B cell (primary cell): ENCODE data around the gene SRBD1. TPM values are rescaled to one million over a fixed set of nuclear protein-coding genes. Genes with fewer than 3 reads are reported as not detected.

Experiments used
- ATAC-seq: fragments of 200-7000 bp; cut with Tn5 transposase; one replicate; pipeline ENCODE4 v1.10.0; 2021; ENCODE audit warnings: low read depth, mild to moderate bottlenecking, moderate number of reproducible peaks, moderate library complexity
- CTCF ChIA-PET: fragments of 350-600 bp; sonication (Branson Sonifier 250); formaldehyde crosslinking; loops from one replicate; lab custom pipeline; 2021; ENCODE audit warnings: antibody characterized with exemption, inconsistent platforms; lab: Charles Lee
- POLR2A ChIA-PET: fragments of 350-600 bp; sonication (Branson Sonifier 250); formaldehyde crosslinking; loops from one replicate; lab custom pipeline; 2021; ENCODE audit warnings: antibody characterized with exemption; lab: Charles Lee
- DNase-seq: peaks from one replicate; pipeline ENCODE4 v3.0.0; 2013
- H2AFZ ChIP-seq: 2 replicates; pipeline ENCODE4 v1.6.1; 2012; ENCODE audit warnings: mild to moderate bottlenecking, low read depth, low read length; ENCODE audit not compliant: insufficient read depth, poor library complexity, severe bottlenecking
- H3K27ac ChIP-seq, 2 donors: 1 replicate in 1 of 2; 2 replicates in 1 of 2; pipeline ENCODE4 v1.5.1; 2012 to 2013; ENCODE audit warnings: low read length in 2 of 2, mild to moderate bottlenecking in 2 of 2, moderate library complexity in 1 of 2
- H3K27me3 ChIP-seq, 4 experiments: fragments of 200-600 bp in 1 of 4; sonication (generic) in 1 of 4; replicated peaks in 1 of 4; 1 replicate in 2 of 4; 2 replicates in 2 of 4; pipeline versions ENCODE4 v1.6.1 to v1.7.0; 2013 to 2016; ENCODE audit warnings: low read length in 3 of 4, mild to moderate bottlenecking in 2 of 4, mixed read lengths in 1 of 4, moderate library complexity in 1 of 4; ENCODE audit not compliant: insufficient read depth in 4 of 4, control insufficient read depth in 3 of 4; ENCODE audit errors: control extremely low read depth in 1 of 4
- H3K36me3 ChIP-seq, 2 experiments: replicated peaks in 1 of 2; 1 replicate in 1 of 2; 2 replicates in 1 of 2; pipeline versions ENCODE4 v1.6.1 to v1.7.1; 2013; ENCODE audit warnings: low read length in 1 of 2; ENCODE audit not compliant: insufficient read depth in 2 of 2, control insufficient read depth in 1 of 2; ENCODE audit errors: control extremely low read depth in 1 of 2, extremely low read depth in 1 of 2
- H3K4me1 ChIP-seq, 2 donors: fragments of 200-600 bp in 1 of 2; sonication (generic) in 1 of 2; 1 replicate in 1 of 2; 2 replicates in 1 of 2; pipeline versions ENCODE4 v1.5.1 to v1.6.1; 2013 to 2017; ENCODE audit warnings: low read length in 2 of 2; ENCODE audit not compliant: control insufficient read depth in 2 of 2, insufficient read depth in 2 of 2
- H3K4me2 ChIP-seq: replicated peaks from 2 replicates; pipeline ENCODE3; 2012; ENCODE audit warnings: mild to moderate bottlenecking, low read depth, low read length; ENCODE audit not compliant: poor library complexity, severe bottlenecking
- H3K4me3 ChIP-seq, 5 experiments: fragments of 200-600 bp in 1 of 5; sonication (generic) in 1 of 5; 1 replicate in 3 of 5; 2 replicates in 2 of 5; pipeline versions ENCODE4 v1.5.1 to v1.7.0; 2011 to 2016; ENCODE audit warnings: low read length in 4 of 5, mild to moderate bottlenecking in 4 of 5, low read depth in 2 of 5, control low read depth in 1 of 5, moderate library complexity in 1 of 5; ENCODE audit not compliant: insufficient read depth in 1 of 5; ENCODE audit errors: control extremely low read depth in 1 of 5, extremely low read depth in 1 of 5
- H3K79me2 ChIP-seq: fragments of 200-600 bp; sonication (generic); one replicate; pipeline ENCODE4 v1.6.0; 2016; ENCODE audit warnings: low read length; ENCODE audit not compliant: control insufficient read depth, insufficient read depth
- H3K9ac ChIP-seq: fragments of 200-600 bp; sonication (generic); 2 replicates; pipeline ENCODE4 v1.6.1; 2017; ENCODE audit warnings: mild to moderate bottlenecking, low read length, moderate library complexity
- H3K9me3 ChIP-seq, 3 donors: one replicate each; pipeline versions ENCODE4 v1.6.1 to v1.7.1; 2013; ENCODE audit warnings: low read length in 2 of 3; ENCODE audit not compliant: control insufficient read depth in 2 of 3, insufficient read depth in 1 of 3; ENCODE audit errors: control extremely low read depth in 1 of 3
- H4K20me1 ChIP-seq: 2 replicates; pipeline ENCODE4 v1.6.0; 2012; ENCODE audit warnings: mild to moderate bottlenecking, low read length; ENCODE audit not compliant: insufficient read depth, control insufficient read depth, poor library complexity, severe bottlenecking
- H3K27ac Mint-ChIP-seq: one replicate; pipeline ENCODE4 v1.8.0; 2021; ENCODE audit warnings: mixed read lengths
- H3K27me3 Mint-ChIP-seq: one replicate; pipeline ENCODE4 v1.8.0; 2021; ENCODE audit warnings: mixed read lengths
- H3K4me1 Mint-ChIP-seq: one replicate; pipeline ENCODE4 v1.8.0; 2021; ENCODE audit warnings: mixed read lengths
- H3K4me3 Mint-ChIP-seq: one replicate; pipeline ENCODE4 v1.8.0; 2021; ENCODE audit warnings: mixed read lengths
- H3K9me3 Mint-ChIP-seq: one replicate; pipeline ENCODE4 v1.8.0; 2022; ENCODE audit warnings: mixed read lengths; ENCODE audit not compliant: insufficient read depth
- EZH2 ChIP-seq: IDR thresholded peaks from 2 replicates; pipeline ENCODE4 v1.6.1; 2012; ENCODE audit warnings: borderline replicate concordance, low read depth, mild to moderate bottlenecking, moderate library complexity, low read length; ENCODE audit not compliant: insufficient read depth, poor library complexity, severe bottlenecking
- WGBS: methylation state at CpG from one replicate; pipeline ENCODE4 v1.1.5; 2013; ENCODE audit warnings: missing lambda C conversion rate; ENCODE audit not compliant: insufficient coverage; 5-methylcytosine and 5-hydroxymethylcytosine counted together
- intact Hi-C: fragments of 100-400 bp; cut with micrococcal nuclease; formaldehyde crosslinking; loops from one replicate; pipeline ENCODE4 v1.10.0; 2022
- polyA plus RNA-seq: library from polyadenylated mRNA; depleted of rRNA; stranded (reverse); fragments of >200 nt; gene quantifications from 2 replicates; pipeline ENCODE4 v1.2.3, GENCODE V29; 2012
- total RNA-seq, 2 donors: library from RNA; stranded (reverse); fragments of 120-200 nt in 1 of 2; gene quantifications; 1 replicate in 1 of 2; 2 replicates in 1 of 2; pipeline versions ENCODE4 v1.2.3 to v1.2.4, GENCODE V29; 2013 to 2022
- TF ChIP-seq, protein P1 (sequence below): fragments of 200-600 bp; IDR thresholded peaks from one replicate; pipeline ENCODE4 v1.8.0; 2022; ENCODE audit warnings: antibody characterized with exemption, mild to moderate bottlenecking

SRBD1 gene
- total and polyA plus RNA-seq, 2 donors (not counting 1 experiment from before 2014, with no cell fraction given), result 6.2 to 27.1 TPM

DNA sequence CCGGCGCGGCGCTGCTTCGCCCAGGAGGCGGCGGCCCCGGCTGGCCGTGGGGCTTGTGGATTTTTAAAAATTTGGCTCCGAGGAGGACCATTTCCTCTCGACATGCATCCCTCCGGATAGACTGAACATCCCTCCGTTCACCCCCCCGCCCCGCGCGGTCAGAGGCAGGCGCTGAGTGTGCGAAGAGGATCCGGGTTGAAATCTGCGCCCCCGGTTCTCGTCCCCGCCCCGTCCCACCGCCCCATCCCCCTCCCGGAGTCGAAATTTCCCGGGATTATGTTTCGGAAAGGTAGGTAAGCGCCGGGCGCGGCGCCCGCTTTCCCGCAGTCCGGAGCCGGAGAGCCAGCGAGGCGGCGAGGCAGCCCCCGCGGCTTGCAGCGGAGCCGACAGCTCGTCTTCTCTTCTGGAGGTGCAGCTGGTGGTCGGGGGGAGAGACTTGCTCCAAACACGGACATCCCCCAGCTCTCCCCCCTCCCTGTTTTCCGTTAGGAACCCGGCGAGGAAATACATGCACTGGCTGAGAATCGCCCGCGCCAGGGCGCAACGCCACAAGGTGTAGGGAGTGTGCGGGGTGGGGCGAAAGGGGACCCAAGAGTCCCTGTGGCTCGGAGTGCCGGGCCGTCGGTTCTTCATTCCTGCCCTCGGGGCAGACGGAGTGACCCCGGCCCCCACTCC lies 40.5 kb upstream of the SRBD1 start, which contains the start of gene PRKCE:
PRKCE (plus strand) TSS at position 261 of the 675 bp plus-strand sequence.
- no peaks in the 10 kb centered on the region for H3K36me3 ChIP-seq
- H3K4me2 ChIP-seq, result peak within 1 kb of the TSS; percentile 76
- POLR2A ChIA-PET, result interaction anchor here (0.6 to 5.1 kb wide), 7 partner anchors 12 to 1548 kb away, joined by 3 to 89 read pairs (median 5); no protein-coding TSS in a partner anchor
- H3K79me2 ChIP-seq, result peaks cover 57% of the 10 kb centered on the region
- H3K4me3 ChIP-seq, result peak within 1 kb of the TSS; percentile 81 to 96 (median 91)
- H3K27me3 Mint-ChIP-seq, result no peaks in the 10 kb centered on the region
- peak within 1 kb of the TSS; percentile 90 for H3K9ac ChIP-seq
- peak; percentile 8 for ATAC-seq
- peak within 1 kb of the TSS; percentile 97 for H3K27ac Mint-ChIP-seq
- H3K27ac ChIP-seq, result peak within 1 kb of the TSS; percentile 84 to 85
- H3K4me1 ChIP-seq, result peaks cover 25 to 43% of the 10 kb centered on the region in 2 donors
- intact Hi-C loops, result loop anchor here (1.0 to 5.0 kb wide), 6 partner anchors 40 to 236 kb away; partner anchors contain the start of gene SRBD1
- CTCF ChIA-PET, result interaction anchor here (1.0 to 5.2 kb wide), 7 partner anchors 47 to 999 kb away, joined by 3 to 86 read pairs (median 4); no protein-coding TSS in a partner anchor
- peak within 1 kb of the TSS; percentile 77 for H2AFZ ChIP-seq
- no peak for DNase-seq
- under 1% methylated on average over 49 of the region's 66 CpGs for WGBS
- peaks cover 35% of the 10 kb centered on the region for H4K20me1 ChIP-seq
- no peaks in the 10 kb centered on the region for H3K27me3 ChIP-seq
- H3K9me3 Mint-ChIP-seq, result no peaks in the 10 kb centered on the region
- no peak for TF ChIP-seq EZH2
- peaks cover 50% of the 10 kb centered on the region for H3K4me1 Mint-ChIP-seq
- H3K9me3 ChIP-seq, result no peaks in the 10 kb centered on the region
- peak within 1 kb of the TSS; percentile 96 for H3K4me3 Mint-ChIP-seq

DNA sequence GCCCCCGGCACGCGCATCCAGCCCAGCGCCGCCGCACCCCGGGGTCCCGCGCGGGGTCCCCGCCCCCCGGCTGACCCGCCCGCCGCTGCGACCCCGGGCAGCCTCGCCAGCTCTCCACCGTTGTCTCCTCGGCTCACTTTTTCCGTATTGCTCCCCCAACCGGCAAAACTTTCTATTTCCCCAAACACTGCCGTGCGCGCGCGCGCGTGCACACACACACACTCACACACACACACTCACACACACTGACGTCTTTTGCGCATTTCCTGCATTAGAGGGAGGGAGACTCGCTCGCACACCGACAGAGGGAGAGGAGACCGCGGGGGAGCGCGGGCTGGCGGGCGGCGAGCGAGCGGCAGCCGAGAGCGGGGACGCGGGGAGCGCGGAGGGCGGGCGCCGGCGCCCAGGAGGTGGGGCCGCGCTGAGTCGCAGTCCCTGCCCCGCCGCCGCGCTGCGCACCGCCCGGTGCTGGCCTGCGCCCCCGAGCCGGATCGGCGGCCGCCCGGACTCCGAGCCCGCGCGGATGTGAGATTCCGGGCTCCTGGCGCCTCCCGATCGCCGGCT lies 39.9 kb upstream of the SRBD1 start:
- CTCF ChIA-PET, result interaction anchor here (0.6 to 5.2 kb wide), 9 partner anchors 9 to 285 kb away, joined by 3 to 86 read pairs (median 4); no protein-coding TSS in a partner anchor
- ATAC-seq (peak; percentile 88), DNase-seq (peak; percentile 99)
- POLR2A ChIA-PET, result interaction anchor here (0.7 to 5.1 kb wide), 7 partner anchors 12 to 239 kb away, joined by 3 to 89 read pairs (median 3); no protein-coding TSS in a partner anchor
- Histone ChIP-seq H3K79me2 (peaks cover 54% of the 10 kb centered on the region), H2AFZ (peak overlapping the region; percentile 77), H4K20me1 (peaks cover 35% of the 10 kb centered on the region), H3K4me3 (peak overlapping the region; percentile 16 to 96 (median 87)), H3K27me3 (no peaks in the 10 kb centered on the region), H3K4me2 (peak overlapping the region; percentile 76), H3K9ac (peak overlapping the region; percentile 90), H3K9me3 (no peaks in the 10 kb centered on the region), H3K27ac (peak overlapping the region; percentile 84 to 85), H3K36me3 (no peaks in the 10 kb centered on the region), H3K4me1 (peaks cover 25 to 43% of the 10 kb centered on the region in 2 donors)
- 1% methylated on average over 71 of the region's 79 CpGs for WGBS
- Mint-ChIP-seq H3K27ac (peak overlapping the region; percentile 97), H3K27me3 (no peaks in the 10 kb centered on the region), H3K4me3 (peak overlapping the region; percentile 93), H3K4me1 (peaks cover 46% of the 10 kb centered on the region), H3K9me3 (no peaks in the 10 kb centered on the region)
- TF ChIP-seq EZH2, result no peak
- TF ChIP-seq, protein P1, sequence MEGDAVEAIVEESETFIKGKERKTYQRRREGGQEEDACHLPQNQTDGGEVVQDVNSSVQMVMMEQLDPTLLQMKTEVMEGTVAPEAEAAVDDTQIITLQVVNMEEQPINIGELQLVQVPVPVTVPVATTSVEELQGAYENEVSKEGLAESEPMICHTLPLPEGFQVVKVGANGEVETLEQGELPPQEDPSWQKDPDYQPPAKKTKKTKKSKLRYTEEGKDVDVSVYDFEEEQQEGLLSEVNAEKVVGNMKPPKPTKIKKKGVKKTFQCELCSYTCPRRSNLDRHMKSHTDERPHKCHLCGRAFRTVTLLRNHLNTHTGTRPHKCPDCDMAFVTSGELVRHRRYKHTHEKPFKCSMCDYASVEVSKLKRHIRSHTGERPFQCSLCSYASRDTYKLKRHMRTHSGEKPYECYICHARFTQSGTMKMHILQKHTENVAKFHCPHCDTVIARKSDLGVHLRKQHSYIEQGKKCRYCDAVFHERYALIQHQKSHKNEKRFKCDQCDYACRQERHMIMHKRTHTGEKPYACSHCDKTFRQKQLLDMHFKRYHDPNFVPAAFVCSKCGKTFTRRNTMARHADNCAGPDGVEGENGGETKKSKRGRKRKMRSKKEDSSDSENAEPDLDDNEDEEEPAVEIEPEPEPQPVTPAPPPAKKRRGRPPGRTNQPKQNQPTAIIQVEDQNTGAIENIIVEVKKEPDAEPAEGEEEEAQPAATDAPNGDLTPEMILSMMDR, result peak; percentile 57
- intact Hi-C loops, result loop anchor here (1.0 to 5.0 kb wide), 6 partner anchors 40 to 236 kb away; partner anchors contain the start of gene SRBD1
